KOPT-K1 (cell line): ENCODE data around the gene RRP12.

Experiments used
- H3K27ac ChIP-seq: fragments of 200-600 bp; sonication (generic); 2 replicates; pipeline ENCODE4 v1.5.1; 2016; ENCODE audit warnings: antibody characterized with exemption, mild to moderate bottlenecking, low read depth, low read length; ENCODE audit not compliant: poor library complexity, severe bottlenecking
- H3K36me3 ChIP-seq: fragments of 200-600 bp; sonication (generic); 2 replicates; pipeline ENCODE4 v1.5.1; 2017; ENCODE audit warnings: antibody characterized with exemption, mild to moderate bottlenecking, low read length, moderate library complexity; ENCODE audit not compliant: insufficient read depth
- H3K9me3 ChIP-seq: fragments of 200-600 bp; sonication (generic); 2 replicates; pipeline ENCODE4 v1.5.1; 2017; ENCODE audit warnings: antibody characterized with exemption, low read length, mild to moderate bottlenecking; ENCODE audit not compliant: insufficient read depth, poor library complexity, severe bottlenecking

The RRP12 gene

GRCh38 chr10:97400665-97401454 is at the start of gene RRP12:
Gene RRP12 (minus strand): TSS chr10:97401340. CDS start chr10:97401231, 109 bp downstream.
- Histone ChIP-seq H3K9me3 (no peaks in the 10 kb centered on the region), H3K27ac (peak within 1 kb of the TSS; percentile 30), H3K36me3 (peaks cover 18% of the 10 kb centered on the region; the same call in 1 of the 2 replicates)

GRCh38 chr10:97450828-97451227 is 49.7 kb upstream of the RRP12 start:
- peaks cover 65% of the 10 kb centered on the region for H3K36me3 ChIP-seq
- H3K9me3 ChIP-seq, result no peaks in the 10 kb centered on the region
- H3K27ac ChIP-seq, result no peak overlapping the region

GRCh38 chr10:97445722-97446639 is 44.8 kb upstream of the RRP12 start, which contains the start of the genes EXOSC1 and ZDHHC16:
Gene EXOSC1 (minus strand): TSS chr10:97446006. CDS start chr10:97445985, 21 bp downstream.
Gene ZDHHC16 (plus strand): TSS chr10:97446175. CDS start chr10:97451676, 5,501 bp downstream.
- H3K27ac ChIP-seq, result peak within 1 kb of the TSS; percentile 57
- H3K9me3 ChIP-seq, result no peaks in the 10 kb centered on the region

GRCh38 chr10:97445357-97445721 is 44.2 kb upstream of the RRP12 start:
- H3K36me3 ChIP-seq, result peaks cover 50% of the 10 kb centered on the region
- no peaks in the 10 kb centered on the region for H3K9me3 ChIP-seq
- H3K27ac ChIP-seq, result peak overlapping the region; percentile 57

More at GRCh38 chr10:97445722-97446639, 44.8 kb upstream of the RRP12 start, which contains the start of the genes EXOSC1 and ZDHHC16:
- H3K36me3 ChIP-seq, result peaks cover 50% of the 10 kb centered on the region

GRCh38 chr10:97444212-97444611 is 43.1 kb upstream of the RRP12 start:
- H3K36me3 ChIP-seq, result peaks cover 55% of the 10 kb centered on the region
- no peak overlapping the region for H3K27ac ChIP-seq
- no peaks in the 10 kb centered on the region for H3K9me3 ChIP-seq

- H3K9me3 ChIP-seq, result no peaks in the 10 kb centered on the region
- peaks cover 69% of the 10 kb centered on the region for H3K36me3 ChIP-seq
- no peak overlapping the region for H3K27ac ChIP-seq
These were observed 41.1 kb upstream of the RRP12 start for GRCh38 chr10:97442277-97442676.

- peaks cover 91% of the 10 kb centered on the region for H3K36me3 ChIP-seq
- H3K27ac ChIP-seq, result no peak overlapping the region
- H3K9me3 ChIP-seq, result no peaks in the 10 kb centered on the region
These were observed 34.1 kb upstream of the RRP12 start for GRCh38 chr10:97435211-97435610.

GRCh38 chr10:97434557-97434956 is 33.4 kb upstream of the RRP12 start:
- Histone ChIP-seq H3K36me3 (peaks cover 93% of the 10 kb centered on the region), H3K27ac (no peak overlapping the region), H3K9me3 (no peaks in the 10 kb centered on the region)

GRCh38 chr10:97434055-97434454 is 32.9 kb upstream of the RRP12 start:
- peaks cover 93% of the 10 kb centered on the region for H3K36me3 ChIP-seq
- H3K27ac ChIP-seq, result no peak overlapping the region
- H3K9me3 ChIP-seq, result no peaks in the 10 kb centered on the region

- Histone ChIP-seq H3K9me3 (no peaks in the 10 kb centered on the region), H3K27ac (peak overlapping the region; percentile 80), H3K36me3 (peaks cover 56% of the 10 kb centered on the region)
These were observed 27.4 kb upstream of the RRP12 start for GRCh38 chr10:97428572-97428981.

- Histone ChIP-seq H3K27ac (peak overlapping the region; percentile 80), H3K9me3 (no peaks in the 10 kb centered on the region), H3K36me3 (peaks cover 51% of the 10 kb centered on the region)
These were observed 26.5 kb upstream of the RRP12 start for GRCh38 chr10:97427571-97428179.

GRCh38 chr10:97426776-97427570 is 25.8 kb upstream of the RRP12 start:
- H3K36me3 ChIP-seq, result peaks cover 47% of the 10 kb centered on the region

GRCh38 chr10:97425964-97426775 is 25.0 kb upstream of the RRP12 start, which contains the start of gene PGAM1:
Gene PGAM1 (plus strand): TSS chr10:97426191. CDS start chr10:97426308, 117 bp downstream.
- peak within 1 kb of the TSS; percentile 80 for H3K27ac ChIP-seq
- peaks cover 39% of the 10 kb centered on the region for H3K36me3 ChIP-seq
- H3K9me3 ChIP-seq, result no peaks in the 10 kb centered on the region

More at GRCh38 chr10:97426776-97427570, 25.8 kb upstream of the RRP12 start:
- H3K9me3 ChIP-seq, result no peaks in the 10 kb centered on the region
- H3K27ac ChIP-seq, result peak overlapping the region; percentile 80
